ENCODE measurements around the gene PRMT2.
"Not testable (repeated sequence)": the region's sequence is repeated elsewhere in the genome, so short reads cannot be mapped to it uniquely, and the experiment has no call there.

PRMT2 gene

GRCh38 chr21:46645840-46646239 lies 10.4 kb downstream of the PRMT2 start:
- no peak for DNase-seq

- DNase-seq: no peak
Observed at GRCh38 chr21:46646541-46647154, 11.2 kb downstream of the PRMT2 start.

- DNase-seq: no peak
Observed at GRCh38 chr21:46648539-46648938, 13.1 kb downstream of the PRMT2 start.

DNA sequence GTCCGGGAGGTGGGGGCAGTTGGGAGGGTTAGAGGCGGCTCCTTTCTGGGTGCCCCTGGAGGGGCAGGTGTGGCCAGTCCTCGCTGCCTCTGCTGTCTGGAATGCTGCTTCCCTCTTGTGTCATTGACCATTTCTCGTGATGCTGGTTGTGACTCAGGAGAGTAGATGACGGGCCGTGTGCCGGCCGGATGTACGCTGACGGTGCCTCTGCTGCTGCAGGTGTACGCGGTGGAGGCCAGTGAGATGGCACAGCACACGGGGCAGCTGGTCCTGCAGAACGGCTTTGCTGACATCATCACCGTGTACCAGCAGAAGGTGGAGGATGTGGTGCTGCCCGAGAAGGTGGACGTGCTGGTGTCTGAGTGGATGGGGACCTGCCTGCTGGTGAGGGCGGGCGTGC lies 13.9 kb downstream of the PRMT2 start:
- no peak for DNase-seq

GRCh38 chr21:46650476-46651098 lies 15.1 kb downstream of the PRMT2 start:
- DNase-seq: no peak

DNA sequence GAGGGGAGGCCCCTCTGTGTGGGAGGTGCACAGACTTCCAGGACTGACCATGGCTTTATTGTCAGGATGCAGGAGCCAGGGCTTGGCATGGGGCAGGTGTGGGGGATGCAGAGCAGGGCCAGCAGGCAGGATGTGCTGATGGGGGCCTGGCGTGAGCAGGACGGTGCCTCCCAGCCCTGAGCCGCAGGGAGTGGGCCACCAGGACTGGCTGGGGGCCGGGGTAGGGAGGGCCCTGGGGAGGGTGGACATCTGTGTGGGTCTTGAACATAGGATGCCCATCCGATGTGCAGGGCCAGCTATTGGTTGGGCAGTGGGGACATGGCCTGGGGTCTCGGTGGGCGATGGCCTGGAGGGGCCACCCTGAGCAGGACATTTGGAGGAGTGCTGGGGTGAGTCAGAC lies 15.6 kb downstream of the PRMT2 start:
- no peak for DNase-seq

GRCh38 chr21:46655230-46655629 lies 19.8 kb downstream of the PRMT2 start:
- DNase-seq: no peak

DNA sequence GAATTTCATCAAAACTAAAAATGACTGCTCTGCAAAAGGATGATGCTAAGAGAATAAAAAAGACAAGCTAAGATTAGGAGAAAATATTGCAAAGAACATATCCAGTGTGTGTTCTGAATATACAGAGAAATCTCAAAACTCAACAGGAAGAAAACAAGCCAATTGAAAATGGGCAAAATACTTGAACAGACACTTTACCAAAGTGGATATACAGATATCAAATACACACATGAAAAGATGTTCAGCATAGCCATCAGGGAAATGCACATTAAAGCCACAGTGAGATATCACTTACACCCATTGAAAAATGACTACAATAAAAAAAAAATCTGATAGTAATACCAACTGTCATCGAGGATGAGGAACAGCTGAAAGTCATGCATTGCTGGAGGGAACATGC lies 21.3 kb downstream of the PRMT2 start:
- DNase-seq: no peak

- no peak for DNase-seq
Observed at GRCh38 chr21:46660505-46660904, 25.0 kb downstream of the PRMT2 start.

- peak; percentile 85 for DNase-seq
Observed at GRCh38 chr21:46661211-46661625, 25.7 kb downstream of the PRMT2 start.

GRCh38 chr21:46661642-46662366 lies 26.3 kb downstream of the PRMT2 start:
- no peak for DNase-seq

- no peak for DNase-seq
Observed at GRCh38 chr21:46662367-46662654, 26.8 kb downstream of the PRMT2 start.

- no peak for DNase-seq
Observed at GRCh38 chr21:46662765-46663500, 27.5 kb downstream of the PRMT2 start.

DNA sequence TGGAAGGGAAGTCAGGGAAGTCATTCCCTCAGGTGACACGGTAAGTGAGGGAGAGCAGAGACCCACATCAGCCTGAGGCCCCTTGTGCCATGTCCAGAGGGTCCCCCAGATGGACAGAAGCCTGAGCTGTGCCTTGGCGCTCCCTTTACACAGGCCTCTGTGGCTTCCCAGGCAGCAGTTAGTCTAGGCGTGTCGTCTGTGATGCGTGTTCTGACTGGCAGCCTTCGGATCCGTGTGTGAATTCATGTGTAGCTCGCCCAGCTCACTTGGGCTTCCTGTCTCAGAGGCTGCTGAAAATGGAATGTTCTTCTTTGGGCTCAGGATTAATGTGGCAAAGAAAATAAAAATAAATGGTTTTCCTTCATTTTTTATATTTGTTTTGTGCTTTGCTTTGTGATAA lies 28.3 kb downstream of the PRMT2 start:
- no peak for DNase-seq

- no peak for DNase-seq
Observed at GRCh38 chr21:46664316-46664995, 29.0 kb downstream of the PRMT2 start.

- DNase-seq: no peak
Observed at GRCh38 chr21:46665566-46665965, 30.1 kb downstream of the PRMT2 start.

DNA sequence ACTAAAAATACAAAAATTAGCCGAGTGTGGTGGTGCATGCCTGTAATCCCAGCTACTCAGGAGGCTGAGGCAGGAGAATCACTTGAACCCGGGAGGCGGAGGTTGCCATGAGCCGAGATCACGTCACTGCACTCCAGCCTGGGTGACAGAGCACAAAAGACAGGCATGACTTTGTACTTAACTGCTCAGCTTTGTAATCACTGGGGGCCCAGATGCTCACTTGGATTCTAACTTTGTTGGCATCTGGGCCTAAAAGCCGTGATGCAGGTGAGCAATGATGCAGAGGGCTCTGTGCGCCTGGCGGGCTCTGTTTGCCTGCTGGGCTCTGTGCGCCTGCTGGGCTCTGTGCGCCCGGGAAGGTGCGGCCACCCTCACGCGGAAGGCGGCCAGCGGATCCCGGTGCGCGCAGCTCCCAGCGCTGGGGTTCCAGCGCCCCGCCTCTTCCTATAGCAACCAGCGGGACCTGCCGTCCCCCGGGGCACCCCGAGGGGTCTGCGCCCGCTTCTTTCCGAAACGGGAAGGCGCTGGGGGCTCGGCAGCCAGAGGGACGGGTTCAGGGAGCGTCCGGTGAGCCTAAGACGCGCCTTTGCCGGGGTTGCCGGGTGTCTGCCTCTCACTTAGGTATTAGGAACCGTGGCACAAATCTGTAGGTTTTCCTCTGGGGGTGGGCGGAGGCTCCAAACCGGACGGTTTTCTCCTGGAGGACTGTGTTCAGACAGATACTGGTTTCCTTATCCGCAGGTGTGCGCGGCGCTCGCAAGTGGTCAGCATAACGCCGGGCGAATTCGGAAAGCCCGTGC lies 31.7 kb downstream of the PRMT2 start:
- no peak for DNase-seq

- no peak for DNase-seq
Observed at GRCh38 chr21:46667741-46668380, 32.4 kb downstream of the PRMT2 start.

GRCh38 chr21:46668381-46668780 lies 32.9 kb downstream of the PRMT2 start:
- DNase-seq: no peak

DNA sequence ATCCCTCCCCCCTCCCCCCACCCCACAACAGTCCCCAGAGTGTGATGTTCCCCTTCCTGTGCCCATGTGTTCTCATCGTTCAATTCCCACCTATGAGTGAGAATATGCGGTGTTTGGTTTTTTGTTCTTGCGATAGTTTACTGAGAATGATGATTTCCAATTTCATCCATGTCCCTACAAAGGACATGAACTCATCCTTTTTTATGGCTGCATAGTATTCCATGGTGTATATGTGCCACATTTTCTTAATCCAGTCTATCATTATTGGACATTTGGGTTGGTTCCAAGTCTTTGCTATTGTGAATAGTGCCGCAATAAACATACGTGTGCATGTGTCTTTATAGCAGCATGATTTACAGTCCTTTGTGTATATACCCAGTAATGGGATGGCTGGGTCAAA lies 33.4 kb downstream of the PRMT2 start:
- DNase-seq: not testable (repeated sequence)

GRCh38 chr21:46674430-46675007 lies 39.0 kb downstream of the PRMT2 start:
- no peak for DNase-seq
